ENCODE results near the gene MAGEB17. TPM values are rescaled to one million over a fixed set of nuclear protein-coding genes. Genes with fewer than 3 reads are reported as not detected.
A peak's percentile ranks its signal among the peaks of the same experiment; 100 is the strongest.
"Not testable (repeated sequence)": the region's sequence is repeated elsewhere in the genome, so short reads cannot be mapped to it uniquely, and the experiment has no call there.

MAGEB17 gene
- total RNA-seq, 1 experiment from 2014 or later: not detected

DNA sequence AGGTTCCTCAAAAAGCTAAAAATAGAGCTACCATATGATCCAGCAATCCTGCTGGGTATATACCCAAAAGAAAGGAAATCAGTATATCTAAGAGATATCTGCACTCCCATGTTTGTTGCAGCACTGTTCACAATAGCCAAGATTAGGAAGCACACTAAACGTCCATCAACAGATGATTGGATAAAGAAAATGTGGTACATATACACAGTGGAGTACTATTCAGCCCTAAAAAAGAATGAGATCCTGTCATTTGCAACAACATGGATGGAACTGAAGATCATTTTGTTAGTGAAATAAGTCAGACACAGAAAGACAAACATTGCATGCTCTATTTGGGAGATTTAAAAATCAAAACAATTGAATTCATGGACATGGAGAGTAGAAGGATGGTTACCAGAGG is 22.2 kb upstream of the MAGEB17 start:
- in situ Hi-C loops (cut with HindIII; ENCODE audit: low pct_unique_long_range_greater_than_20kb, low sequenced_read_pairs); DNase-seq (ENCODE audit: low read depth, low spot score): not testable (repeated sequence)

DNA sequence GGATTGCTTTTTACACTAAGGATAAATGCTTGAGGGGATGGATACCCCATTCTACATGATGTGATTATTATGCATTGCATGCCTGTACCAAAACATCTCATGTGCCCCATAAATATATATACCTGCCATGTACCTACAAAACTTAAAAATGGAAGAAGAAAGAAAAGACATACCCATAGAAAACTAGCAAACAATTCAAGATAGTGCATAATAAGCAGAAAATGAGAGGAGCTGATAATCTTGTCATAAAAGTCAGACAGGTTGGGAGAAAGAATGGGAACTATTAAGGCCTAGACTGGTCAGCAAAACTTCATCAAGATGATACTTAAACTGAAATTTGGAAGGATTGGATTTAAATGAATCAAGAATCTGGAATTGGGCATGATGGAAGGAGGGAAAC is 21.6 kb upstream of the MAGEB17 start:
- in situ Hi-C loops (cut with HindIII; ENCODE audit: low pct_unique_long_range_greater_than_20kb, low sequenced_read_pairs): no loop called here
- no peak for DNase-seq (ENCODE audit: low read depth, low spot score)

DNA sequence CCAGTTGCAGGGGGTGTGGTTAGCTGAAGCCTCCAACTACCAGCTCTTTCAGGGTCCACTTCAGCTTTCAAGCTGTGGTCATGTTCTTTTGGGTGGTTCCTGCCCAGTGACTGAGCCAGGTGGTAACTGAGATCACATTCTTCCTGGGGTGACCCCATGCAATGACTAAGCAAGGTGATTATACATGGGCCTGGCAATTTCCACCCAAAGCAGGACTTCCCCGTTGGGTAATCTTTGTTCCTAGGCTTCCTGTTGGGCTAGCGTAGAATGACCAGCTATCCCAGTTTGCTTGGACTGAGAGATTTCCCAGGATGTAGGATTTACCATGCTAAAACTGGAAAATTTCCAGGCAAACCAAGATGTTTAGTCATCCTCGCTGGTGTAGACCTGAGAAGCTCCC is 18.4 kb upstream of the MAGEB17 start:
- in situ Hi-C loops (cut with HindIII; ENCODE audit: low pct_unique_long_range_greater_than_20kb, low sequenced_read_pairs): no loop called here
- DNase-seq (ENCODE audit: low read depth, low spot score): no peak

DNA sequence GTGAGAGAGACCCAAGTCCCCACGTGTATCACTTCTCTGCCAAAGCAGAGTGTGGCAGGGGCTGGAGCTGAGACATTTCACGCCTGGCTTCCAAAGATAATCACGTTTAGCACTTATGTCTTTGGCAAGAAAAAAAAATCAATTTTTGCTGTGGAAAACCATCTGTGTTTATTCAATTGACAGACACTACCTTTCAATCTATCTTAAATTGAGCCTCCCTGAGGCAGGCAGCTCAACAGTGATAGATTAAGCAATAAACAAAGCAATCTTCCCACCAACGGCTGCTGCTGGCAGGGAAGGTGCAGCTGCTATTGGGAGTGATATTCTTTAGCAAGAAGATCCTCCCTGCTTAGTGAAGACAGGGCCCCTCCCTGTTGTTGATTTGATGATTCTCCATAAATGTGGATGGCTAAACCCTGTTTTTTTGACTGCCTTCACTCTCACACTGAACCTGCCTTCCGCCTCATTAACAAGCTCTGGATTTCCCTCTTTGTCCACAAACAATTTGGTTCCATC is 11.6 kb upstream of the MAGEB17 start:
- in situ Hi-C loops (cut with HindIII; ENCODE audit: low pct_unique_long_range_greater_than_20kb, low sequenced_read_pairs): no loop called here
- DNase-seq (ENCODE audit: low read depth, low spot score): no peak

DNA sequence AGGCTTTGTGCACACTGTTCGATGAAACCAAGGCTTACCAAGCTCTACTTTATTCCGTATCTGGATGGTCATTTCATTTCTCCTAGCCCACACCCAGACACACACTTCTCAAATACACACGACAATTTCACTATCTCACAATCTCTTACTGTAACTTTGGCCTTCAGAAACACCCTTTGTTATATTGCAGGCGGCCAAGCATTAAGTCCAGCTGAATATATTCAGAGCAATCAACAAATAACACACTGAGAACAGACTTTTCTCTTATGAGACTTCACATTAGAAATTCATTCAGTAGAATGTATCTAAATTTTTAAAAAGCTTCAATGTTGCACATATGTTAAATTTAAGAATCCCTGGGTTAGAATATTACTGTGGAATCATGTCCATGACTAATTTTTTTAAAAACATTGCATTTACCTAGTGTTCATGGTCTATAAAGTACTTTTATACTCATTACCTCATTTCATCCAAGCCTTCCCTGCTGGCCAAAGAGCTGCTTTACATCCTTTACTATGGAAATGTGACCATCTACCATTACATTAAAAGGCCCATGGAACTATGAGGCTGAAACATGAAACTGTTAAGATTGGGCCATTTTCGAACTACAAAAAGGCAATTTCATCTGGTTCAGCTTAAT is 10.5 kb upstream of the MAGEB17 start:
- in situ Hi-C loops (cut with HindIII; ENCODE audit: low pct_unique_long_range_greater_than_20kb, low sequenced_read_pairs): no loop called here
- no peak for DNase-seq (ENCODE audit: low read depth, low spot score)

DNA sequence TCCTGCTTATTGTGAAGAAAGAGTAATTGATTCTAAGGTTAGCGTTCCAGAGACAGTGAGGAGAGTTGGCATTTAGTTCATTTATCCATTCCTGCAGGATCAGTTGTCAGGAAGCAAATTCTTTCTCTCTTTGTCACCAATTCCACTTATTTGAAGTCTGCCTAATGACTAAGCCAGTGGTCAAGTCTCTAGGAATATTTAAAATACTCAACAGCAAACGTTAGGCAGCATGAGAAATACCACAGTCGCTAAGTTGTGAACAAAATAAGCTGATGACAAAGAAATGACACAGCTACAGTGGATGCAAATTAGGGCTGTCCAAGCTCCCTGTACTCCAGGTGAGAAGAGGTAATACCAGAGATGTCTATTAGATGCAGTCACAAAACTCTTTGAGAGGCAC is 6.6 kb upstream of the MAGEB17 start:
- in situ Hi-C loops (cut with HindIII; ENCODE audit: low pct_unique_long_range_greater_than_20kb, low sequenced_read_pairs): no loop called here
- no peak for DNase-seq (ENCODE audit: low read depth, low spot score)

DNA sequence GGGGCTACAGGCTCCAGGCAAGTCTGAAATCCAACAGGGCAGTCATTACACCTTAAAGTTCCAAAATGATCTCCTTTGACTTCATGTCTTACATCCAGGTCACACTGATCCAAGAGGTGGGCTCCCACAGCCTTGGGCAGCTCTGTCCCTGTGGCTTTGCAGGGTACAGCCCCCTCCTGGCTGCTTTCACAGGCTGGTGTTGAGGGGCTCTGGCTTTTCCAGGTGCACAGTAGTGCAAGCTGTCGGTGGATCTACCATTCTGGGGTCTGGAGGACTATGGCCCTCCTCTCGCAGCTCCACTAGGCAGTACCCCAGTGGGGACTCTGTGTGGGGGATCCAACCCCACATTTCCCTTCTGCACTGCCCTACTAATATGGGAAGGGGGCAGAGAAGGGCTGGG is 6.1 kb upstream of the MAGEB17 start:
- not testable (repeated sequence) for DNase-seq (ENCODE audit: low read depth, low spot score)

DNA sequence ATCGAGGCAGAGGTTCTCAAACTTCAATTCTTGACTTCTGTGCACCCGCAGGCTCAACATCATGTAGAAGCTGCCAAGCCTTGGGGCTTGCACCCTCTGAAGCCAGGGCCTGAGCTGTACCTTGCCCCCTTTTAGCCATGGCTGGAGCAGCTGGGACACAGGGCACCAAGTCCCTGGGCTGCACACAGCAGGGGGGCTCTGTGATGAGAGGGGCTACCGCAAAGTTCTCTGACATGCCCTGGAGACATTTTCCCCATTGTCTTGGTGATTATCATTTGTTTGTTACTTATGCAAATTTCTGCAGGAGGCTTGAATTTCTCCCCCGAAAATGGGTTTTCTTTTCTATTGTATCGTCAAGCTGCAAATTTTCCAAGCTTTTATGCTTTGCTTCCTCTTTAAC is 4.9 kb upstream of the MAGEB17 start:
- in situ Hi-C loops (cut with HindIII; ENCODE audit: low pct_unique_long_range_greater_than_20kb, low sequenced_read_pairs): no loop called here
- DNase-seq (ENCODE audit: low read depth, low spot score): no peak

More for the DNA sequence above, 6.1 kb upstream of the MAGEB17 start:
- in situ Hi-C loops (cut with HindIII; ENCODE audit: low pct_unique_long_range_greater_than_20kb, low sequenced_read_pairs): not testable (repeated sequence)

DNA sequence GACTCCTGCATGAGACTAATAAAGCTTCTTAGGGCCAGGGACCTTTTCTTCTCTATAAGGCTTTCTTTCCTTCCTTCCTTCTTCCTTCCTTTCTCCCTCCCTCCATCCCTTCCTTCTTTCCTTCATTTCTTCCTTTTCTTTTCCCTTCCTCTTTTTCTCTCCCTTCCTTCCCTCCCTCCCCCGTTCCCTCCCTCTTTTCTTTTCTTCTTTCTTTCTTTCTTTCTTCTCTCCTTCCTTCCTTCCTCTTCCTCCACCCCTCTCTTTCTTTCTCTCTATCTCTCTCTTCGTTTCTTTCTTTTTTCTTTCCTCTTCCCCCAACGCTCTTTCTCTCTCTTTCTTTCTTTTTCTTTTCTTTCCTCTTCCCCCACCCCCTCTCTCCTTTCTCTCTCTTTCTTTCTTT is 2.5 kb upstream of the MAGEB17 start:
- no peak for DNase-seq (ENCODE audit: low read depth, low spot score)
- in situ Hi-C loops (cut with HindIII; ENCODE audit: low pct_unique_long_range_greater_than_20kb, low sequenced_read_pairs): no loop called here

DNA sequence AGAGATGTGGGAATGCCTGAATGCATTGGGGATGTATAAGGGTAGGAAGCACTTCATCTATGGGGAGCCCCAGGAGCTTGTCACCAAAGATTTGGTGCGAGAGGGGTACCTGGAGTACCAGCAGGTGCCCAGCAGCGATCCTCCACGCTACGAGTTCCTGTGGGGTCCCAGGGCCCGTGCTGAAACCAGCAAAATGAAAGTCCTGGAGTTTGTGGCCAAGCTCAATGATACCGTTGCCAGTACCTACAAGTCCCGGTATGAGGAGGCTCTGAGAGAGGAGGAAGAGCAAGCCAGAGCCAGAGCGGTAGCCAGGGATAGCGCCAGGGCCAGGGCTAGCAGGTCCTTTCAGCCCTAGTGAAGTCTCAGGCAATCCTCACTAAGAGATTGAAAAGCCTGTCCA is 3.8 kb downstream of the MAGEB17 start:
- no peak for DNase-seq (ENCODE audit: low read depth, low spot score)
- in situ Hi-C loops (cut with HindIII; ENCODE audit: low pct_unique_long_range_greater_than_20kb, low sequenced_read_pairs): no loop called here

DNA sequence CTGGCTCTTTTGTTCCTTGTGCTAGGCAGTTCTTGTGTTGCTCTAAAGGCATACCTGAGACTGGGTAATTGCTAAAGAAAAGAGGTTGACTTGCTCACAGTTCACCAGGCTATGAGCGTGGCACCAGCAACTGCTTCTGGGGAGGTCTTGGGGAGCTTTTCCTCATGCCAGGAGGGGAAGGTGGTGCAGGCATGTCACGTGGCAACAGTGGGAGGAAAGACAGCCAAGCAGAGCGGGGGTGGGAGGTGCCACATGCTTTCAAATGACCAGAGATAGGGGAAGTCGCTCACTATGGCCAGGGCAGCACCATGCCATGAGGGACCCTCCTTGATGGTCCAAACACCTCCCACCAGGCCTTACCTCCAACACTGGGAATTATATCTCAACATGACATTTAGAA is 4.7 kb downstream of the MAGEB17 start:
- in situ Hi-C loops (cut with HindIII; ENCODE audit: low pct_unique_long_range_greater_than_20kb, low sequenced_read_pairs): no loop called here
- DNase-seq (ENCODE audit: low read depth, low spot score): no peak

DNA sequence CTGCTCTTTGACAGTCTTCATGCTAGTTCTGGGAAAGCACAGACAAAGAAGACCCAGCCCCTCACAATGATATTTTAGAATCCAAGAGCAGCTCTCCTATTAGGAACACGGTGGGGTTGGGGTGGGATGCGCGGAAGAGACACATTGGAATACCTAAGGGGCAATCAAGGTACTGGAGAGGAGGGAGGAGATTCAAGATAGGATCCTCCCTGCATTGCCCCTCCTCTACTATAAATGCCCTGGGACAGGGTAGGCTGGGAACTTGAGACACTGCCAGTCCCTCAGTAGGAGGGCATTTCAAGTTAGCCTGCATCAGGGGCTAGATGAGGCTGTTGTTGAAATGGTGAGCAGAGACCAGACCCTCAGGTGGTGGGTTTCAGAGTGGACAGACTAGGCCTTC is 5.1 kb downstream of the MAGEB17 start:
- DNase-seq (ENCODE audit: low read depth, low spot score): no peak
- in situ Hi-C loops (cut with HindIII; ENCODE audit: low pct_unique_long_range_greater_than_20kb, low sequenced_read_pairs): no loop called here

DNA sequence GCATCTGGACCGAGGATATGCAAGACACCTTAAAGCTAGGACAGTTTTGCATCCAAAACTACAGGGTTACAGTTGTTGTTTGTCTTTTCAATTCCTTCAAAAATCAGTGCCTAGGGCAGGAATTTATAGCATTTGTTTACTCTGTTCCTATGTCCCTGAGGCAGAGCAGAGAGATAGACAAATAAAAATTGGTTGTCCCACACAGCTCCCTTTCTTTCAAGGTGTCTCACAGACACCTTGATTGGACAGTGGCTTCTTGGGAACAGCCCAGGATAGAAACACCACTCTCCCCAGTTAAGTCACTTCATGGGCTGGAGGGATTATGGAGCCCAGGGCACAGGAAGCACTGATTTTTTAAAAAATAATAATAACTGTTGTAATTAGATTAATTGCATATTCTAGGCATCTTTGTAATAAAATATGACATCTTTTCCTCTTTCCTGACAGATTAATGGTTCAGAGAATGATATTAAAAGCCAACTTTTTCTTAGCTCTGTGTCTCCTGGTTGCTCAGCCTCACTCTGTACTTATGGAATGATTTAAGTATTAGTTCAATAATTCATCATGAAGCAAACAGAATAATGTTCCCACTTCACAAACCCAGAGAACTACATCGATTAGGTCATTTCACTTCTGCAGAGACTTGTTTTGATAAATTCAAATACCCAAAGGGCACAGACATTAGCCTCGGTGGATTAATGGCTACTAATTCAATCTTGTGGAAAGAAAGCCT is 8.2 kb downstream of the MAGEB17 start:
- DNase-seq (ENCODE audit: low read depth, low spot score): no peak
- in situ Hi-C loops (cut with HindIII; ENCODE audit: low pct_unique_long_range_greater_than_20kb, low sequenced_read_pairs): no loop called here

DNA sequence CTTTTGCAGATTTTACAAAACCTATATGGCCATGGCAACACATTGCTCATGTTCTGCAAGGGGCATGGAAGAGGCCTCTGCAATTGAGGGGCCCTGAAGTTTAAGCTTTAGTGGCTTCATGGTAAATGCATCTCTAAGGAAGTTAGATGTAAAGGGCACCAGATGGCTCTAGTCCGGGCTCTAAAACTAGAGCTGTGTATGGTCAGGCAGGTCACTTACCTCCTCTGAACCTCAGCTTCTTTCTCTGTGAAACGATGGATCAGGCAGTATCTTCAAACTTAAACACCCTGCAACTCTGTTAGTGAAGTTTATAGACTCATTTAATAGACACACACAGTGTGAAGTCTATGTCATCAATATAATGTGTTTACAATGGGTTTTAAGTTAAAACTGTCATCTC is 10.0 kb downstream of the MAGEB17 start:
- no peak for DNase-seq (ENCODE audit: low read depth, low spot score)
- in situ Hi-C loops (cut with HindIII; ENCODE audit: low pct_unique_long_range_greater_than_20kb, low sequenced_read_pairs): no loop called here

DNA sequence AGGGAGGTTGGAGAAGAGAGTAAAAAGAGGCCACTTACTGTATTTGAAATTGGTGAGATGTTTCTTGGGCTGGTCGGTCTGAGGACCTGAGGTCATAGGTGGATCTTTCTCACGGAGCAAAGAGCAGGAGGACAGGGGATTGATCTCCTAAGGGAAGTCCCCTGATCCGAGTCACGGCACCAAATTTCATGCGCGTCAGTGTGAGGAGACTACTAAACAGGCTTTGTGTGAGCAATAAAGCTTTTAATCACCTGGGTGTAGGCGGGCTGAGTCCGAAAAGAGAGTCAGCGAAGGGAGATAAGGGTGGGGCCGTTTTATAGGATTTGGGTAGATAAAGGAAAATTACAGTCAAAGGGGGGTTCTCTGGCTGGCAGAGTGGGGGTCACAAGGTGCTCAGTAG is 16.6 kb downstream of the MAGEB17 start:
- DNase-seq (ENCODE audit: low read depth, low spot score); in situ Hi-C loops (cut with HindIII; ENCODE audit: low pct_unique_long_range_greater_than_20kb, low sequenced_read_pairs): not testable (repeated sequence)

DNA sequence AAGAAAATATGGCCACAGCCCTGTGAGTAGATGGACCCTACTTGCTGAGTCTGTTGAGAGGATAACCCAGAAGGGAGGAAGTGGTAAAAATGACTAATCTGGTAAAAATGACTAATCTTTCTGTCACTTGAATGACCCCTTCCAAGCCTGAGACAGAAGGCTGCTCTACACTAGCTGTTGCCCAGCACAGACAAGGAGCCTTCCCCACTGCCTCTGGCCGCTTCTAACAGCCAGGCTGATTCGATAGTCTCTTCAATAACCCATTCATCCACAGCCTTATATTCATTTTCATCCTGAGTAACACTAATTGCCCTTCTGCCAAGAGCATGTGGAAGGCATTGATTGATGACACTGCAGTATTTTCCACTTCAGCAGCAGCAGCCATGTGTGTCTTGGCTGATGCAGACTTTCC is 18.4 kb downstream of the MAGEB17 start:
- peak; percentile 21 for DNase-seq (ENCODE audit: low read depth, low spot score)
- in situ Hi-C loops (cut with HindIII; ENCODE audit: low pct_unique_long_range_greater_than_20kb, low sequenced_read_pairs): no loop called here

DNA sequence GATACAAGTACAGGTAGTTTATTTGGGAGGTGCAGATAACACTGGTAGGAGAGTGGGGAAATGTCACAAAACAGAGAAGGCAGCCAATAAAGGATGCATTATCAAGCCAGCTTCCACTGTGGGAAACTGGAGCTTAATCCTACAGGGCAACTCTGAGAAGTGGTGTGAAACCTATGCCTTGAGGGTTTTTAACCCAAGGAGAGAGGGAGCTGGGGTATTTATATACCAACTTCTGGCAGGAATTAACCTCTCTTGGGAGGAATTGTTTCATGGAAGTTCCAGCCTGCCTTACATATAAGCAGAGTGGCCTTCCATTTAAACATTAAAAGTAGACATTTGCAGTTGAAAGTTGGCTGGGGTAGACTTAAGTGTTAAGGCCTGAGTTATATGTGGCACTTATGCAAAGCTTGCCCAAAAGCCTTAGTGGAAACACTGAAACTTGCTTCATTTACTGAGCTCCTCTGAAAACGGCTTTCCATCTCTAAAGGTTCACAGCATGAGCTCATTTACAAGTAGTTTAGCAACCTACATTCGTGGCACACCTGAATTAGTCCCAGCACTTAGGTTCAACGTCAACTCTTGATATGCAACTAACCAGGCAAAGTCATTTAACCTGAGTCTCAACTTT is 19.2 kb downstream of the MAGEB17 start:
- in situ Hi-C loops (cut with HindIII; ENCODE audit: low pct_unique_long_range_greater_than_20kb, low sequenced_read_pairs): no loop called here
- no peak for DNase-seq (ENCODE audit: low read depth, low spot score)

DNA sequence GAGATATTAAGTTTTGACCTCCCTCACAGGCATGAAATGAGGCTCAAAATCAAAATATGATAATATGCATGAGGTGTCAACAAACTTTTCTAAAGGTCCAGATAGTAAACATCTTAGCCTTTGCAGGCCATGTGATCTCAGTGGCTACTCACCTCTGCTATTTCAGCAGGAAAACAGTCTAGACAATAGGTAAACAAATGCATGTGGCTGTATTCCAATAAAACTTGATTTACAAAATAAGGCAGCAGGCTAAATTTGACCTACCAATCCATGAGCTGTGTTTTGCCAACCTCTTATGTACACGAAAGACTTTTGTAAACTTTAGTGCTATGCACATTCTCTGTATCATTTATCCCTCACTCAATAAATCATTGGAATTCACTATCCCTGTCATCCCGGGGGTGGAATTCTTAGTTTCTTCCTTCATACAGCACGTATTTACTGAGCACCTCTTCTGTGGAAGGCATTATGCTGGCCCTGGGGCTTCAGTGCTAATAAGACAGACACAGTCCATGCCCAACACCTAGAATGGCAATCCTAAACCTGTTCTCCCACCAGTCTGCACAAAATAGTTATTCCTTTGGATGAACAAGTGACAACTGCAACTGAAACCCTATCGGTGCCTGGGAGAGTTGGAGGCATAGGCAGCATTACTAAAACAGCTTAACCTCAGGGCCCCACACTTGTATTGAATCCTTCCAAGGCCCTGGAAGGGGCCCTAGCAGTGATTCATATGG is 19.9 kb downstream of the MAGEB17 start:
- in situ Hi-C loops (cut with HindIII; ENCODE audit: low pct_unique_long_range_greater_than_20kb, low sequenced_read_pairs): no loop called here
- DNase-seq (ENCODE audit: low read depth, low spot score): no peak
